ENCODE data around the gene F11R.
"Not testable (repeated sequence)": the region's sequence is repeated elsewhere in the genome, so short reads cannot be mapped to it uniquely, and the experiment has no call there.

The F11R gene

GRCh38 chr1:160975026-160975425, 45.9 kb downstream of the F11R start:
- DNase-seq (ENCODE audit: low read depth in 1 of 2, low spot score in 1 of 2): no peak

GRCh38 chr1:160973491-160973890, 47.5 kb downstream of the F11R start:
- DNase-seq (ENCODE audit: low read depth in 1 of 2, low spot score in 1 of 2): no peak

GRCh38 chr1:160972939-160973338, 48.0 kb downstream of the F11R start:
- no peak for DNase-seq (ENCODE audit: low read depth in 1 of 2, low spot score in 1 of 2)

GRCh38 chr1:160971618-160972056, 49.3 kb downstream of the F11R start:
- DNase-seq (ENCODE audit: low read depth in 1 of 2, low spot score in 1 of 2): peak in 1 of 2 donors; percentile 21

GRCh38 chr1:160963521-160963920, 57.4 kb downstream of the F11R start:
- DNase-seq (ENCODE audit: low read depth in 1 of 2, low spot score in 1 of 2): no peak

- DNase-seq (ENCODE audit: low read depth in 1 of 2, low spot score in 1 of 2): no peak
Observed at GRCh38 chr1:160961419-160961818, 59.5 kb downstream of the F11R start.

- no peak for DNase-seq (ENCODE audit: low read depth in 1 of 2, low spot score in 1 of 2)
Observed at GRCh38 chr1:160956966-160957365, 64.0 kb downstream of the F11R start.

GRCh38 chr1:160954158-160955104, 66.5 kb downstream of the F11R start, which contains the start of gene ITLN2:
ITLN2 (minus strand) TSS chr1:160954809; CDS start chr1:160954741, 68 bp downstream.
- DNase-seq (ENCODE audit: low read depth in 1 of 2, low spot score in 1 of 2): peak in 1 of 2 donors; percentile 13

GRCh38 chr1:160953030-160953429, 67.9 kb downstream of the F11R start:
- DNase-seq (ENCODE audit: low read depth in 1 of 2, low spot score in 1 of 2): no peak

- DNase-seq (ENCODE audit: low read depth in 1 of 2, low spot score in 1 of 2): no peak
Observed at GRCh38 chr1:160952129-160952510, 68.8 kb downstream of the F11R start.

GRCh38 chr1:160951443-160952128, 69.4 kb downstream of the F11R start:
- DNase-seq (ENCODE audit: low read depth in 1 of 2, low spot score in 1 of 2): peak; percentile 52 to 56

GRCh38 chr1:160950657-160951056, 70.3 kb downstream of the F11R start:
- DNase-seq (ENCODE audit: low read depth in 1 of 2, low spot score in 1 of 2): no peak

- DNase-seq (ENCODE audit: low read depth in 1 of 2, low spot score in 1 of 2): no peak
Observed at GRCh38 chr1:160949881-160950280, 71.1 kb downstream of the F11R start.

GRCh38 chr1:160949216-160949880, 71.6 kb downstream of the F11R start:
- DNase-seq (ENCODE audit: low read depth in 1 of 2, low spot score in 1 of 2): not testable (repeated sequence)

- not testable (repeated sequence) for DNase-seq (ENCODE audit: low read depth in 1 of 2, low spot score in 1 of 2)
Observed at GRCh38 chr1:160947174-160947759, 73.7 kb downstream of the F11R start.

GRCh38 chr1:160945881-160946280, 75.1 kb downstream of the F11R start:
- DNase-seq (ENCODE audit: low read depth in 1 of 2, low spot score in 1 of 2): not testable (repeated sequence)
